Fibroblast of lung (primary cell): ENCODE results near the gene TXNDC8. TPM values are rescaled to one million over a fixed set of nuclear protein-coding genes. Genes with fewer than 3 reads are reported as not detected.

Experiments used
- DNase-seq, 2 donors: peaks; one replicate each; pipeline versions ENCODE4 v3.0.0 to v3.0.0-alpha.2; 2010; ENCODE audit warnings: low read depth in 2 of 2
- H2AFZ ChIP-seq: 2 replicates; pipeline ENCODE4 v1.5.1; 2012; ENCODE audit warnings: low read length, control low read depth, inconsistent platforms
- H3K27ac ChIP-seq: 2 replicates; pipeline ENCODE4 v1.5.1; 2011; ENCODE audit warnings: low read length, control low read depth; ENCODE audit not compliant: insufficient read depth
- H3K27me3 ChIP-seq: 2 replicates; pipeline ENCODE4 v1.5.1; 2011; ENCODE audit warnings: mild to moderate bottlenecking, low read length; ENCODE audit not compliant: control insufficient read depth, insufficient read depth
- H3K36me3 ChIP-seq: 2 replicates; pipeline ENCODE4 v1.5.1; 2011; ENCODE audit warnings: low read length; ENCODE audit not compliant: control insufficient read depth, insufficient read depth
- H3K4me1 ChIP-seq: 2 replicates; pipeline ENCODE4 v1.5.1; 2011; ENCODE audit warnings: low read length; ENCODE audit not compliant: control insufficient read depth, insufficient read depth; ENCODE audit errors: extremely low read depth
- H3K4me2 ChIP-seq: 2 replicates; pipeline ENCODE4 v1.5.1; 2011; ENCODE audit warnings: low read length, control low read depth; ENCODE audit not compliant: insufficient read depth; ENCODE audit errors: extremely low read depth
- H3K4me3 ChIP-seq, 4 experiments: fragments of 200-600 bp in 1 of 4; sonication (generic) in 1 of 4; replicated peaks in 1 of 4; 2 replicates each; pipeline ENCODE4 v1.5.1; 2011 to 2016; ENCODE audit warnings: low read length in 4 of 4, low read depth in 3 of 4, mild to moderate bottlenecking in 3 of 4, control low read depth in 2 of 4, inconsistent platforms in 1 of 4, mixed read lengths in 1 of 4; ENCODE audit not compliant: insufficient read depth in 1 of 4; ENCODE audit errors: control extremely low read depth in 1 of 4
- H3K79me2 ChIP-seq: 2 replicates; pipeline ENCODE4 v1.5.1; 2012; ENCODE audit warnings: mild to moderate bottlenecking, low read length, inconsistent platforms; ENCODE audit not compliant: control insufficient read depth, insufficient read depth
- H3K9ac ChIP-seq: 2 replicates; pipeline ENCODE4 v1.5.1; 2011; ENCODE audit warnings: mild to moderate bottlenecking, low read length, control low read depth; ENCODE audit not compliant: insufficient read depth
- H3K9me3 ChIP-seq: 2 replicates; pipeline ENCODE4 v1.5.1; 2012; ENCODE audit warnings: low read depth, low read length; ENCODE audit not compliant: control insufficient read depth, insufficient read depth
- H4K20me1 ChIP-seq: 2 replicates; pipeline ENCODE4 v1.5.1; 2011; ENCODE audit warnings: low read length; ENCODE audit not compliant: control insufficient read depth, insufficient read depth; ENCODE audit errors: extremely low read depth
- EZH2 ChIP-seq: IDR thresholded peaks from 2 replicates; pipeline ENCODE4 v1.5.1; 2012; ENCODE audit warnings: low read length, control low read depth, mild to moderate bottlenecking; ENCODE audit errors: missing control alignments
- polyA plus RNA-seq, 2 donors: library from polyadenylated mRNA; depleted of rRNA in 1 of 2; stranded (reverse) in 1 of 2; unstranded in 1 of 2; fragments of >200 nt; gene quantifications; 2 replicates each; pipeline ENCODE4 v1.2.1, GENCODE V29; 2011 to 2012; ENCODE audit warnings: missing spikeins in 1 of 2
- total RNA-seq: library from RNA; depleted of rRNA; stranded (reverse); fragments of >200 nt; gene quantifications from 2 replicates; pipeline ENCODE4 v1.2.1, GENCODE V29; 2014
- TF ChIP-seq, protein P1 (sequence below), 2 donors: IDR thresholded peaks in 1 of 2; conservative IDR thresholded peaks in 1 of 2; 1 replicate in 1 of 2; 2 replicates in 1 of 2; pipeline ENCODE4 v1.5.1; 2011 to 2012; ENCODE audit warnings: low read length in 2 of 2, control low read depth in 1 of 2, inconsistent platforms in 1 of 2, low read depth in 1 of 2, mild to moderate bottlenecking in 1 of 2

Gene TXNDC8
- total and polyA plus RNA-seq, 2 donors (not counting 1 experiment from before 2014, with no cell fraction given): not detected

GRCh38 chr9:110328763-110329162 is 8.9 kb downstream of the TXNDC8 start:
- Histone ChIP-seq H2AFZ (no peak overlapping the region), H3K79me2 (no peaks in the 10 kb centered on the region), H3K36me3 (no peaks in the 10 kb centered on the region), H3K4me1 (no peaks in the 10 kb centered on the region), H3K27me3 (no peaks in the 10 kb centered on the region), H4K20me1 (no peaks in the 10 kb centered on the region), H3K9ac (no peak overlapping the region), H3K4me3 (no peak overlapping the region), H3K9me3 (no peaks in the 10 kb centered on the region), H3K4me2 (no peak overlapping the region), H3K27ac (no peak overlapping the region)
- no peak for DNase-seq
- TF ChIP-seq, protein P1, sequence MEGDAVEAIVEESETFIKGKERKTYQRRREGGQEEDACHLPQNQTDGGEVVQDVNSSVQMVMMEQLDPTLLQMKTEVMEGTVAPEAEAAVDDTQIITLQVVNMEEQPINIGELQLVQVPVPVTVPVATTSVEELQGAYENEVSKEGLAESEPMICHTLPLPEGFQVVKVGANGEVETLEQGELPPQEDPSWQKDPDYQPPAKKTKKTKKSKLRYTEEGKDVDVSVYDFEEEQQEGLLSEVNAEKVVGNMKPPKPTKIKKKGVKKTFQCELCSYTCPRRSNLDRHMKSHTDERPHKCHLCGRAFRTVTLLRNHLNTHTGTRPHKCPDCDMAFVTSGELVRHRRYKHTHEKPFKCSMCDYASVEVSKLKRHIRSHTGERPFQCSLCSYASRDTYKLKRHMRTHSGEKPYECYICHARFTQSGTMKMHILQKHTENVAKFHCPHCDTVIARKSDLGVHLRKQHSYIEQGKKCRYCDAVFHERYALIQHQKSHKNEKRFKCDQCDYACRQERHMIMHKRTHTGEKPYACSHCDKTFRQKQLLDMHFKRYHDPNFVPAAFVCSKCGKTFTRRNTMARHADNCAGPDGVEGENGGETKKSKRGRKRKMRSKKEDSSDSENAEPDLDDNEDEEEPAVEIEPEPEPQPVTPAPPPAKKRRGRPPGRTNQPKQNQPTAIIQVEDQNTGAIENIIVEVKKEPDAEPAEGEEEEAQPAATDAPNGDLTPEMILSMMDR (conservative IDR thresholded peaks at IDR 0.05 in 1 of 2, IDR thresholded peaks at IDR 0.05 in 1 of 2; ENCODE audit: low read depth in 1 of 2, low read length in 2 of 2): no peak

GRCh38 chr9:110327716-110328115 is 9.9 kb downstream of the TXNDC8 start:
- Histone ChIP-seq H3K79me2 (no peaks in the 10 kb centered on the region), H3K36me3 (no peaks in the 10 kb centered on the region), H4K20me1 (no peaks in the 10 kb centered on the region), H3K27me3 (peaks cover 3% of the 10 kb centered on the region), H3K27ac (no peak overlapping the region), H3K9ac (no peak overlapping the region), H3K4me2 (no peak overlapping the region), H3K4me3 (no peak overlapping the region), H2AFZ (no peak overlapping the region), H3K4me1 (no peaks in the 10 kb centered on the region), H3K9me3 (no peaks in the 10 kb centered on the region)
- TF ChIP-seq, protein P1 (conservative IDR thresholded peaks at IDR 0.05 in 1 of 2, IDR thresholded peaks at IDR 0.05 in 1 of 2; ENCODE audit: low read depth in 1 of 2, low read length in 2 of 2): no peak
- TF ChIP-seq EZH2: no peak
- DNase-seq: no peak

DNA sequence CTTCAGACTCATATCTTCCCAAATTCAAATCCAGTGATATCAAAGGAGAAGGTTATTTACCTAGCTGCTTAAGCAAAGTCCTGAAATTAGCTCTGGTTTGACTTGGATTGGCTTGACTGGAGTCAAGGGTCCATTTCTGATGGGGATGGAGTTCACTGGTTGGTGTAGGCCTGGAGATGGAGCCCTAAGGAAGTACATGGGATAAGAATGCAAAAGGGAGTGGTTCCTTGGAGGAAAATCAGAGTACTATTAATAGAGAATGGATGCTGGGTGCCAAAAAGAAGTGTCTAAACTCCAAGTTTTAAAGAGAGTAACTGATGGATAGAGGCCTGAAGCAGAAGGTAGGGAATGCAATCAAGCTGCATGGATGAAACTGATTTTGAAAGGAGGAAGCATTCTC is 13.8 kb downstream of the TXNDC8 start:
- Histone ChIP-seq H2AFZ (no peak overlapping the region), H4K20me1 (no peaks in the 10 kb centered on the region), H3K9me3 (no peaks in the 10 kb centered on the region), H3K79me2 (no peaks in the 10 kb centered on the region), H3K4me1 (no peaks in the 10 kb centered on the region), H3K27ac (no peak overlapping the region), H3K4me2 (no peak overlapping the region), H3K9ac (no peak overlapping the region), H3K36me3 (no peaks in the 10 kb centered on the region), H3K27me3 (peaks cover 3% of the 10 kb centered on the region), H3K4me3 (no peak overlapping the region)
- TF ChIP-seq EZH2: no peak
- TF ChIP-seq, protein P1 (conservative IDR thresholded peaks at IDR 0.05 in 1 of 2, IDR thresholded peaks at IDR 0.05 in 1 of 2; ENCODE audit: low read depth in 1 of 2, low read length in 2 of 2): no peak
- no peak for DNase-seq
